ENCODE measurements around the gene NRN1L.
"Not testable (repeated sequence)": the region's sequence is repeated elsewhere in the genome, so short reads cannot be mapped to it uniquely, and the experiment has no call there.

Gene NRN1L

DNA sequence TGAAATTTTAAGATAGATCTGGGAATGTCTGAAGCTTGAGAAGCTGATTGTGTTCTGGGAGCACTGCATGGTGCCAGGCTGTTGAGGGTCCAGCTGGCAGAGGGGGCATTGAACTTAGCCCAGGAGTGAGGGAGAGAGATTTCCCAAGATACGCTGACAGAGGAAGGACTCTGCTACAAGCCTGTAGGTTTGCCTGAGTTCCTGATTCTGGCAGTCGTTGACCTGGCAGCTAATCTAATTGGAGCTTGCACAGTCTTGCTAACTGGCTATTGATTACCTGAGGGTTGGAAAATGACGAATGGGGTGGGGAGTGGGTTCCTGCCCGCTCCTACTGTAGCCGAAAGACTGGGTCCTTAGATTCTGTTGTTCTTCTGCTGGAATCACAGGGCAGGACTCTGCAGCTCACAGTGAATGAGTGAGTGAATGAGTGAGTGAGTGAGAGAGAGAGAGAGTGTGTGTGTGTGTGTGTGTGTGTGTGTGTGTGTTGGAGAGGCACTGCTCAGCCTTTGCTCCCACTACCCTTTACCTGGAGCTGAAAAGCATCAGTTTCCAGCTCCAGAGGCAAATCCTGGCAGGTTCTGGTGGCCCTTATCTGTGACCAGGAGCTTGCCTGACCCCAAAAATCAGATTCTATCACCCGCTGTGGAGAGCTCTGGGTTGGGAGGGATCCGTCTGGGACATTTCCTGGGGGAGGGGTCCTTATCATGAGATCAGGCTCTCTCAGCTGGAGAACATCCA lies 30.2 kb downstream of the NRN1L start:
- Histone ChIP-seq H3F3A (ENCODE audit: control insufficient read depth, insufficient read depth) (no peaks in the 10 kb centered on the region), H3K36me3 (ENCODE audit: control insufficient read depth, low read length) (no peaks in the 10 kb centered on the region), H3K27ac (ENCODE audit: low read depth, low read length) (no peak overlapping the region), H3K9me3 (ENCODE audit: control insufficient read depth, insufficient read depth, low read length) (no peaks in the 10 kb centered on the region), H3K4me3 (ENCODE audit: low read length) (no peak overlapping the region), H3K27me3 (ENCODE audit: control insufficient read depth, low read length) (no peaks in the 10 kb centered on the region), H3K79me2 (ENCODE audit: control insufficient read depth, low read length) (no peaks in the 10 kb centered on the region), H3K4me1 (ENCODE audit: control insufficient read depth, low read length) (no peaks in the 10 kb centered on the region), H4K20me1 (ENCODE audit: control insufficient read depth, insufficient read depth, low read depth, low read length) (0 out of 2 replicates have a peak, but pooled peaks cover 2% of the 10 kb centered on the region), H3K4me2 (ENCODE audit: low read length) (no peak overlapping the region), H3K9me2 (replicated peaks; ENCODE audit: control insufficient read depth, low read length) (no peaks in the 10 kb centered on the region)
- TF ChIP-seq, protein P1, sequence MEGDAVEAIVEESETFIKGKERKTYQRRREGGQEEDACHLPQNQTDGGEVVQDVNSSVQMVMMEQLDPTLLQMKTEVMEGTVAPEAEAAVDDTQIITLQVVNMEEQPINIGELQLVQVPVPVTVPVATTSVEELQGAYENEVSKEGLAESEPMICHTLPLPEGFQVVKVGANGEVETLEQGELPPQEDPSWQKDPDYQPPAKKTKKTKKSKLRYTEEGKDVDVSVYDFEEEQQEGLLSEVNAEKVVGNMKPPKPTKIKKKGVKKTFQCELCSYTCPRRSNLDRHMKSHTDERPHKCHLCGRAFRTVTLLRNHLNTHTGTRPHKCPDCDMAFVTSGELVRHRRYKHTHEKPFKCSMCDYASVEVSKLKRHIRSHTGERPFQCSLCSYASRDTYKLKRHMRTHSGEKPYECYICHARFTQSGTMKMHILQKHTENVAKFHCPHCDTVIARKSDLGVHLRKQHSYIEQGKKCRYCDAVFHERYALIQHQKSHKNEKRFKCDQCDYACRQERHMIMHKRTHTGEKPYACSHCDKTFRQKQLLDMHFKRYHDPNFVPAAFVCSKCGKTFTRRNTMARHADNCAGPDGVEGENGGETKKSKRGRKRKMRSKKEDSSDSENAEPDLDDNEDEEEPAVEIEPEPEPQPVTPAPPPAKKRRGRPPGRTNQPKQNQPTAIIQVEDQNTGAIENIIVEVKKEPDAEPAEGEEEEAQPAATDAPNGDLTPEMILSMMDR (IDR thresholded peaks at IDR 0.05; ENCODE audit: low read depth, low read length, poor library complexity, severe bottlenecking), result no peak
- no peak for TF ChIP-seq EZH2phosphoT487 (IDR thresholded peaks at IDR 0.05; ENCODE audit: borderline replicate concordance, low read length)

- H3K79me2 ChIP-seq (ENCODE audit: control insufficient read depth, low read length); H3K9me3 ChIP-seq (ENCODE audit: control insufficient read depth, insufficient read depth, low read length); H3K4me1 ChIP-seq (ENCODE audit: control insufficient read depth, low read length); H3K4me2 ChIP-seq (ENCODE audit: low read length); H3K36me3 ChIP-seq (ENCODE audit: control insufficient read depth, low read length); H3K9me2 ChIP-seq (replicated peaks; ENCODE audit: control insufficient read depth, low read length); H3K4me3 ChIP-seq (ENCODE audit: low read length); H3K27ac ChIP-seq (ENCODE audit: low read depth, low read length); H3F3A ChIP-seq (ENCODE audit: control insufficient read depth, insufficient read depth); H3K27me3 ChIP-seq (ENCODE audit: control insufficient read depth, low read length); H4K20me1 ChIP-seq (ENCODE audit: control insufficient read depth, insufficient read depth, low read depth, low read length): not testable (repeated sequence)
Measured at GRCh38 chr16:67915496-67915769, 30.7 kb downstream of the NRN1L start.

DNA sequence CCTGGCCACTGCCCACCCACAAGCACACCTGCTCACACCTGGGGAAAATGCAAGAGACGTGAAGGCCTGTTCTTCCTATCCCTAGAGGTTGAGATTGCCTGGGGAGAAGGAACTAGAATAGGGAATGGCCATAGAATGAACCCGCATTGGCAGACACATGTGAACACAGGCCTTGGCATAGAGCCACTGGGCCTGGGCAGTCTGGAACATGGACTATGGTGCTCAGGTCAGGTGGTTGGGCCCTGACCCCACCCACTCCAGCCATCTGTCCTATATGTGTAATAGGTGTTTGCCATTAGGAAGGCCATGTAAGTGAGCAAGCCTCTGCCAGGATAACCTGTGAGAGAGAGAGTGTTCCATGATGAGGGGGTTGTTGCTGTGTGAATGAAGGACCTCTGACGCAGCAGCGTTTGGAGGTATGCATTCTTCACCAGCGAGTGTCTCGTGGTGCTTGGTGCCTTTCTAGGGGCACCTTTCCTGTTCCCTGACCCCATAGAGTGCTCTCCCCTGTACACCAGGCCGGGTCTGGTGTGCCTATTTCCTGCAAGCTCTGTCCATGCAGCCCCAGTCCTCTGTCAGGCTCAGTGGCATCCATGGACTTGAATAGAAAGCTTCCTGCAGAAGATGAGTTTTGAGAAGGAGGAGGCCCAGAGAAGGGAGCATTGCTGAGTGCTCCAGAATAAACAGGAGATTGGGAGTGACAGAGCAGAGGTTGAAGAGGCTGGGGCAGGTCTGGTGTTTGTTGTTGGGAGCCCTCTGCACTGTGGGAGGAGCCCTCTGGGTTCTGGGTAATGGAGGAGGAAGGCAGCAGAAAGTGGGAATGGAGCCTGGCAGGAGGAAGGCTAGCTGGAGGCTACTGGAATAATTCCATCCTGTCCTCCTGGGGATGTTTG lies 31.4 kb downstream of the NRN1L start:
- no peak overlapping the region for H3K4me2 ChIP-seq (ENCODE audit: low read length)
- H3K79me2 ChIP-seq (ENCODE audit: control insufficient read depth, low read length), result no peaks in the 10 kb centered on the region
- H3K27ac ChIP-seq (ENCODE audit: low read depth, low read length), result no peak overlapping the region

More for the DNA sequence above, 31.4 kb downstream of the NRN1L start:
- Histone ChIP-seq H3F3A (ENCODE audit: control insufficient read depth, insufficient read depth) (no peaks in the 10 kb centered on the region), H3K9me3 (ENCODE audit: control insufficient read depth, insufficient read depth, low read length) (no peaks in the 10 kb centered on the region), H4K20me1 (ENCODE audit: control insufficient read depth, insufficient read depth, low read depth, low read length) (0 out of 2 replicates have a peak, but pooled peaks cover 2% of the 10 kb centered on the region), H3K36me3 (ENCODE audit: control insufficient read depth, low read length) (no peaks in the 10 kb centered on the region), H3K9me2 (replicated peaks; ENCODE audit: control insufficient read depth, low read length) (no peaks in the 10 kb centered on the region), H3K4me3 (ENCODE audit: low read length) (no peak overlapping the region), H3K27me3 (ENCODE audit: control insufficient read depth, low read length) (no peaks in the 10 kb centered on the region), H3K4me1 (ENCODE audit: control insufficient read depth, low read length) (no peaks in the 10 kb centered on the region)
- no peak for TF ChIP-seq EZH2phosphoT487 (IDR thresholded peaks at IDR 0.05; ENCODE audit: borderline replicate concordance, low read length)
- TF ChIP-seq, protein P1 (IDR thresholded peaks at IDR 0.05; ENCODE audit: low read depth, low read length, poor library complexity, severe bottlenecking), result no peak

All from DOHH2 (cell line).